GM12891 (cell line): ENCODE data around the gene NPW.

Experiments
- POLR2A ChIP-seq: IDR thresholded peaks from 2 replicates; pipeline ENCODE4 v1.6.1; 2011; ENCODE audit warnings: low read depth, low read length, control low read depth
- SPI1 ChIP-seq: IDR thresholded peaks from 2 replicates; pipeline ENCODE4 v1.6.1; 2011; ENCODE audit warnings: low read depth, low read length, control low read depth

GRCh38 chr16:1971796-1972489 is 47.6 kb upstream of the NPW start, which contains the start of gene TBL3:
- TF ChIP-seq POLR2A (peak; percentile 91), SPI1 (peak; percentile 49)
